Amniotic stem cell (primary cell): ENCODE measurements around the gene CAPRIN1.

Experiments
- DNase-seq: peaks from one replicate; lab custom pipeline; 2025; lab: John Stamatoyannopoulos, UW

CAPRIN1 gene

DNA sequence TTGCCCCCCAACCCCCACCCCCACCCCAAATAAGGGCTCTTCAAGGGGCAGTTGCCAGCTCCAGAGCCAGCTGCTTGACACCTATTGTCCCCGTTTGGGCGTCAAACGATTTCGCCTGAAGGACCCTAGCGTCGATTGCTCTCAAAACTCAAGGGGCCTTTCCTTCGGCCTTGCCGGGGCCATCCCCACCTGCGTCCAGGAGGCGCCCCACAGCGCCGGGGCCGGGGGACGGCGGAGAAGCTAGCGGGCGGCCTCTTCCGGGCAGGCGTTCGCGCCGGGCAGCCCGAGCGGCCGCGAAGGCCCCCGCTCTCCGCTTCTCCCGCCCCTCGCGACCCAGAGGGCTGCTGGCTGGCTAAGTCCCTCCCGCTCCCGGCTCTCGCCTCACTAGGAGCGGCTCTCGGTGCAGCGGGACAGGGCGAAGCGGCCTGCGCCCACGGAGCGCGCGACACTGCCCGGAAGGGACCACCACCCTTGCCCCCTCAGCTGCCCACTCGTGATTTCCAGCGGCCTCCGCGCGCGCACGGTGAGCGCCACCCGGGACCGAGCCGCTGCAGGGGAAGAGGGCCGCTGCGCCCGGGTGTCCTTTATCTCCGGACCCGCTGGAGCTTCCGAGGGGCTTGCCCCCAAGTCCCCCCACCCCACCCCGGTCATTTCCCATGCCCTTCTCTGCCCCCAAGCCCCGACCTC lies at the start of gene CAPRIN1:
Gene CAPRIN1, plus strand, starts transcription at position 383 of the 687 bp plus-strand sequence. CDS start 690 bp downstream, outside the sequence.
- DNase-seq, result peak; percentile 81

DNA sequence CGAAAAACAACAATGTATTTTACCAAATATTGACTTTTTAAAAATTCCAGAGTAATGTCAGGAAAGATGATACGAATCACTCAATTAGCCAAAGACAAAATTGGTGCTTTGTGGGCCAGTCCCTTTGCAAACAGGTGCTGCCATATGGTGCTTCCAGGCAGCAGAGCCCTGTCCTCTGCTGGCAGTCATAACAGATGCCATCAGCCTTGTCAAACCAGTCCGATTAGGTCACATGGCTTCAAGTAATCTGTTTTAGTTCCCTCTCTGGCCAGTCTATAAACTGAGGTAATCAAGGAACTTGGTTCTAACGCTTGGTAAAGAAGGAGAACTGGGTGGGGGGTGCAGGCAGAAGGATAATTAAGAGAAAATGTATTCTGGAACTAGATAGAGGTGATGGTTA lies 49.1 kb upstream of the CAPRIN1 start:
- no peak for DNase-seq

DNA sequence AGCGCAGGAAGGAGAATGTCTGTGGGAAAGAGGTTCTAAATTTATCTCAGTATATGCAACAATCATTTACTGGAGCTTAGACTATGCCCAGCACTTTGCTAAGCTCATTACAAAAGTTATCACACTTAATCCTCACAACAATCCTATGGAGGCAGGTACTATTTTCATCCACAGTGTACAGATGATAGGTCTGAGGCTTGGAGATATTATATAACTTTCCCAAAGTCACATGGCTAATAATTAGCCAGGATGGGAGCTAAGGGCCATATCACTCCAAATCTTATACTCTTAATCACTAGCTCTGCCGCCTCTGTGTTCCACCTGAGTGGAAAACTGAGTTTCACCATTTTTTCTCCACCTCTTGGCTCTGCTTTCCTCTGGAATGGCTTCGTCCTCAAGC lies 47.3 kb upstream of the CAPRIN1 start:
- DNase-seq, result no peak

- no peak for DNase-seq
Measured at GRCh38 chr11:34006876-34007275, 44.7 kb upstream of the CAPRIN1 start.

GRCh38 chr11:34012734-34013133 lies 38.8 kb upstream of the CAPRIN1 start:
- no peak for DNase-seq

GRCh38 chr11:34013898-34014571 lies 37.5 kb upstream of the CAPRIN1 start:
- no peak for DNase-seq

GRCh38 chr11:34021977-34022735 lies 29.4 kb upstream of the CAPRIN1 start:
- no peak for DNase-seq

GRCh38 chr11:34026432-34026831 lies 25.1 kb upstream of the CAPRIN1 start:
- no peak for DNase-seq

DNA sequence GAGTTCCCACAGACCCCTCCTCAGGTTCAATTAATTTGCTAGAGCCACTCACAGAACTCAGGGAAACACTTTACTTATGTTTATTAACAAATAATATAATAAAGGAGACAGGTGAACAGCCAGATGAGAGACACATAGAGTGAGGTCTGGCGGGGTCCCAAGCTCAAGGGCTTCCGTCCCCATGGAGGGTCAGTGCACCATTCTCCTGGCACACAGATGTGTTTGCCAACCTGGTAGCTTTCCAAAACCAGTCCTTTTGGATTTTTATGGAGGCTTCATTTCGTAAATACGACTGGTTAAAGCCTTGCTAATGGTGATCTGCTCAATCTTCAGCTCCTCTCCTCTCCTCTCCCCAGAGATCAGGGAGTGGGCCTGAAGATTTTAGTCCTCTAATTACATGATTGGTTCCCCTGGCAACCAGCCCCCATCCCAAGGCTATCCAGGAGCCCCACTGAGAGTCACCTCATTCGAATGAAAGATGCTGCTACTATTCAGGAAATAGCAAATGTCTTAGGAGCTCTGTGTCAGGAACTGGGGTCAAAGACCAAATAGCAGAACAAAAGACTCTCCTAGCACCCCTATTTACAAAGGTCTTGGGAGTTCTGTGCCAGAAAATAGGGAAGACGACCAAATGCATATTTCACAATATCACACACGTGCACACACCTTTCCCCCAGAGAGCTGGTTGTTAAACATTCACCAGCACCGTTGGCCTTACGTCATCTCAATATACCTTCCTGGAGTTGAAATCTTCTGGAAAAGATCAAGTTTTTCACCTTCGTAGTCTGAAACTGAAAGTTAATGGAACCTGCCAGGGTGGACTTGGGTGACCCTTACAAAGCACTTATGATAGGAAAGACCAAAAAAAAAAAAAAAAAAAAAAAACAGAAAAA lies 23.8 kb upstream of the CAPRIN1 start:
- no peak for DNase-seq

DNA sequence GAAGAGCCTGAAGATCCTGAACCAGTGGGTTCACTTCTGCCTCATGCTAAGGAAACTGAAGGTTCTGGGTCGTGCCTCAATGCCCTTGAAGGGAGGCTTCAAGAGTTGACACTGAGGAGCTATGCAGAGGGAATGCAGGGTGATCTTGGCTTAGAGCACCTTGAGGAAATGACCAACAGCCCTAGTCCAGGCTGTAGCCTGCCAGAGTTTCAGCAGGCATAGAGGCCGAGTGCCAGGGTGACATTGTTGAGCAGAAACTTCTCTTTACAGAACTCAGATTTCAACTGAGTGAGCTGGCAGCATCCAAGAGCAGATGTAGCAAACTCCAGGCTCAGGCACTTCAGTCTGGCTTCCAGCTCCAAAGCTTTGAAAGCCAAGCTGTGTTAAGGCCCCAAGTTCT lies 23.1 kb upstream of the CAPRIN1 start:
- DNase-seq, result no peak

DNA sequence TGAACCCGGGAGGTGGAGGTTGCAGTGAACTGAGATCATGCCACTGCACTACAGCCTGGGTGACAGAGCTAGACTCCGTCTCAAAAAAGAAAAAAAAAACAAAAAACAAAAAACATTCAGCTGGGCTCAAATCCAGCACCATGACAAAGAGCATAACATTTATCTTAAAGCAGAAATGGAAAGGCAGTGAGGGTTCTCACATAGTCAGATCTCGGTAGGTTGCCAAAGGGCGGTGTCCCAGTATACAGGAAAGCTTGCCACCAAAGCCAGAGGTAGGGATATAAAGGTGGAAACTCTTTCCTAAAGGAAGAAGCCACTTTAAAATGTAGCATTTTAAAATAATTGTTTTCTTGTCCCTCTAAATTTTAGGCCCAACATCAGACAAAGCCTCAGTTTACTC lies 22.4 kb upstream of the CAPRIN1 start:
- no peak for DNase-seq

- DNase-seq, result no peak
Measured at GRCh38 chr11:34030382-34030781, 21.1 kb upstream of the CAPRIN1 start.

DNA sequence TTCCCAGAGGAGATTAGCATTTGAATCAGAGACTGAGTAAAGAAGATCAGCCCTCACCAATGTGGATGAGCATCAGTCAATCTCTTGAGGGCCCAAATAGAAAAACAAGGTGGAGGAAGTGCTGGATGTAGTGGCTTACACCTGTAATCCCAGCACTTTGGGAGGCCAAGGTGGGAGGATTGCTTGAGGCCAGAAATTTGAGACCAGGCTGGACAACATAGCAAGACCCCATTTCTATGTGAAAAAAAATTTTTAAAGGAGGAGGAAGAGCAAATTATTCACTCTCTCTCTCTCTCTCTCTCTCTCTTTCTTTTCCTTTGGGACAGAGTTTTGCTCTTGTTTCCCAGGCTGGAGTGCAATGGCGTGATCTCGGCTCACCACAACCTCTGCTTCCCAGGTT lies 18.1 kb upstream of the CAPRIN1 start:
- DNase-seq, result no peak

- no peak for DNase-seq
Measured at GRCh38 chr11:34034053-34034452, 17.5 kb upstream of the CAPRIN1 start.

DNA sequence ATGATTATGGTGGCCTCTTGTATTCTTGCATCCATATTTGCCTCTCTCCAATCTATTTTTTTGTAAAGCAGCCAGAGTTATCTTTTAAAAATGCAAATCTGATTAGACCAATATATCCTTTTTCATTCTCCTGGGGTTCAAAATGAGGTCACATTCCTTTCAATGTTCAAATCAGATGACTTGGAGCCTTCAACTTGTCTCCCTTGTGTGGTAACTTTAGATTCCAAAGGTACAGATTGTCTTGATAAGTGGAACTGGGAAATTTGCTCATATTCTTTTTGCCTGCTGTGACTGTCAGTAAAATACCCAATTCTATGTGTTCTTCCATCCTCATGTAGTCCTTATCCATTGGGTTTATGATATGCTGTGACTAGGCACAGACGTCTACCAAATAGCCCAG lies 15.1 kb upstream of the CAPRIN1 start:
- DNase-seq, result no peak

- DNase-seq, result no peak
Measured at GRCh38 chr11:34037016-34037415, 14.5 kb upstream of the CAPRIN1 start.

DNA sequence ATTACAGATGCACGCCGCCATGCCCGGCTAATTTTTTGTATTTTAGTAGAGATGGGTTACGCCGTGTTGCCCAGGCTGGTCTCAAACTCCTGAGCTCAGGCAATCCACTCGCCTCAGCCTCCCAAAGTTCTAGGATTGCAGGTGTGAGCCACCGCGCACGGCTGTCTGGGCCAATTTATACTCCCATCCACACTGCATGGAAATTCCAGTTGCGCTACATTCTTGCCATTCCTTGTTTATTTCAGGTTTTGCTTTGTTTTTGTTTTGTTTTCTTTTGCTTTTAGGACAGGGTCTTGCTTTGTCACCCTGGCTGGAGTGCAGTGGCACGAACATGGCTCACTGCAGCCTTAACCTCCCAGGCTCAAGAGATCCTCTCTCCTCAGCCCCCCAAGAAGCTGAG lies 11.0 kb upstream of the CAPRIN1 start:
- no peak for DNase-seq

GRCh38 chr11:34044664-34045485 lies 6.7 kb upstream of the CAPRIN1 start:
- DNase-seq, result peak; percentile 72

- no peak for DNase-seq
Measured at GRCh38 chr11:34049028-34049427, 2.5 kb upstream of the CAPRIN1 start.

GRCh38 chr11:34050581-34051348 lies 766 bp upstream of the CAPRIN1 start:
- DNase-seq, result no peak
